Gastroesophageal sphincter (tissue), 3 donors: ENCODE measurements around the gene PDE2A.

ENCODE experiments used
- EP300 ChIP-seq: sonication (generic); formaldehyde crosslinking; IDR thresholded peaks from one replicate; pipeline ENCODE4 v1.6.1; 2017; ENCODE audit warnings: antibody characterized with exemption, mild to moderate bottlenecking
- POLR2A ChIP-seq, 2 donors: fragments of 450-650 bp; IDR thresholded peaks; one replicate each; pipeline ENCODE4 v1.6.1; 2017; ENCODE audit warnings: antibody characterized with exemption in 2 of 2, mild to moderate bottlenecking in 2 of 2, moderate library complexity in 1 of 2
- POLR2AphosphoS5 ChIP-seq: sonication (generic); formaldehyde crosslinking; IDR thresholded peaks from one replicate; pipeline ENCODE4 v1.6.1; 2017; ENCODE audit warnings: antibody characterized with exemption
- TF ChIP-seq, protein P1 (sequence below), 4 experiments: fragments of 200-600 bp in 2 of 4; fragments of 450-650 bp in 2 of 4; sonication (generic) in 1 of 4; IDR thresholded peaks; one replicate each; pipeline ENCODE4 v1.5.1; 2017 to 2019; ENCODE audit warnings: antibody characterized with exemption in 4 of 4, mild to moderate bottlenecking in 2 of 4, moderate library complexity in 2 of 4

DNA sequence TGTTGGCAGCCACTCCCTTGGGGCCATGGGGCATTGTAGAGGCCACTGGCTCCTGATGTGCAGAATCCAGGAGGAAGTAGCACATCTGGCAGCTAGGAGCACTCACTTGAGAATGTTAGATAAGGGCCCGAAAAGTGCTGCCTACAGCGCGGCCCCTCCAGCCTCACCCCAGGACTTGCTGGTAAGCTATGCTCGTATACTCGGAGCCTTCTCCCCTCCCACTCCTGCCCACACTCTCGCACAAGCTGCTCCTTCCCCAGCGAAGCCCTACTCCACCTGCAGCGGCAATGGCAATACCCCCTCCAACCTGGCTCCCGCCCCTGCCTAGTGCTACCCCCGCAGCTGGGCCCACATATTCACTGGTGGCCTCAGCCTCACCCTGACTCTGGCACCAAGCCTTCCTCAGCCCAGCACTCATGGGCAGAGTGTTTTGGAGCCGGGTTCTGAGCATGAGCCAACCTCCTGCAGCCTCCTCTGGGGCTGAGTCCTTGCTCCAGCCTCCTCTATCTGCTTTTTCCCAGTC, 47.7 kb downstream of the PDE2A start:
- TF ChIP-seq, protein P1, sequence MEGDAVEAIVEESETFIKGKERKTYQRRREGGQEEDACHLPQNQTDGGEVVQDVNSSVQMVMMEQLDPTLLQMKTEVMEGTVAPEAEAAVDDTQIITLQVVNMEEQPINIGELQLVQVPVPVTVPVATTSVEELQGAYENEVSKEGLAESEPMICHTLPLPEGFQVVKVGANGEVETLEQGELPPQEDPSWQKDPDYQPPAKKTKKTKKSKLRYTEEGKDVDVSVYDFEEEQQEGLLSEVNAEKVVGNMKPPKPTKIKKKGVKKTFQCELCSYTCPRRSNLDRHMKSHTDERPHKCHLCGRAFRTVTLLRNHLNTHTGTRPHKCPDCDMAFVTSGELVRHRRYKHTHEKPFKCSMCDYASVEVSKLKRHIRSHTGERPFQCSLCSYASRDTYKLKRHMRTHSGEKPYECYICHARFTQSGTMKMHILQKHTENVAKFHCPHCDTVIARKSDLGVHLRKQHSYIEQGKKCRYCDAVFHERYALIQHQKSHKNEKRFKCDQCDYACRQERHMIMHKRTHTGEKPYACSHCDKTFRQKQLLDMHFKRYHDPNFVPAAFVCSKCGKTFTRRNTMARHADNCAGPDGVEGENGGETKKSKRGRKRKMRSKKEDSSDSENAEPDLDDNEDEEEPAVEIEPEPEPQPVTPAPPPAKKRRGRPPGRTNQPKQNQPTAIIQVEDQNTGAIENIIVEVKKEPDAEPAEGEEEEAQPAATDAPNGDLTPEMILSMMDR (IDR thresholded peaks at IDR 0.05): no peak
- no peak for TF ChIP-seq POLR2A (IDR thresholded peaks at IDR 0.05)
- no peak for TF ChIP-seq POLR2AphosphoS5
- TF ChIP-seq EP300: no peak
